Thyroid gland (tissue), 4 donors: Measurements from ENCODE around the gene TMEM26. TPM values are rescaled to one million over a fixed set of nuclear protein-coding genes. Genes with fewer than 3 reads are reported as not detected.

Experiments used
- DNase-seq, 2 donors: peaks; one replicate each; pipeline ENCODE4 v3.0.0-alpha.2; 2019
- H3K27ac ChIP-seq, 3 donors: fragments of 200-600 bp; sonication (generic); 1 replicate in 2 of 3; 2 replicates in 1 of 3; pipeline ENCODE4 v1.5.1; 2016 to 2019; ENCODE audit warnings: mild to moderate bottlenecking in 1 of 3, moderate library complexity in 1 of 3
- H3K27me3 ChIP-seq: fragments of 200-600 bp; sonication (generic); one replicate; pipeline ENCODE4 v1.5.1; 2019
- H3K36me3 ChIP-seq, 2 donors: fragments of 200-600 bp; sonication (generic); one replicate each; pipeline ENCODE4 v1.5.1; 2016 to 2019
- H3K4me1 ChIP-seq, 2 donors: fragments of 200-600 bp; sonication (generic); one replicate each; pipeline ENCODE4 v1.5.1; 2017 to 2019
- H3K4me3 ChIP-seq, 3 donors: fragments of 200-600 bp; sonication (generic); replicated peaks in 1 of 3; 1 replicate in 2 of 3; 2 replicates in 1 of 3; pipeline ENCODE4 v1.5.1; 2016; ENCODE audit warnings: mild to moderate bottlenecking in 1 of 3
- H3K9me3 ChIP-seq: fragments of 200-600 bp; sonication (generic); one replicate; pipeline ENCODE4 v1.5.1; 2017
- POLR2A ChIP-seq, 2 donors: fragments of 450-650 bp; IDR thresholded peaks; one replicate each; pipeline ENCODE4 v1.6.1; 2017; ENCODE audit warnings: antibody characterized with exemption in 2 of 2, mild to moderate bottlenecking in 2 of 2, moderate library complexity in 1 of 2
- WGBS, 2 donors: methylation state at CpG; one replicate each; pipeline ENCODE4 v1.1.5; 2017; 5-methylcytosine and 5-hydroxymethylcytosine counted together
- intact Hi-C: fragments of 100-400 bp; cut with DNase I; formaldehyde crosslinking; loops from one replicate; pipeline ENCODE4 v1.15.1; 2023
- total RNA-seq, 4 donors: library from RNA; depleted of rRNA; stranded (reverse); fragments of >200 nt; gene quantifications; one replicate each; pipeline ENCODE4 v1.2.3, GENCODE V29; 2016
- TF ChIP-seq, protein P1 (sequence below), 6 experiments: fragments of 200-600 bp in 3 of 6; fragments of 450-650 bp in 3 of 6; sonication (generic) in 3 of 6; IDR thresholded peaks; one replicate each; pipeline ENCODE4 v1.5.1; 2016 to 2019; ENCODE audit warnings: antibody characterized with exemption in 6 of 6, mild to moderate bottlenecking in 2 of 6, inconsistent platforms in 1 of 6, moderate library complexity in 1 of 6

The TMEM26 gene
- total RNA-seq, 4 donors from 2014 or later = 0.29 to 0.89 (median 0.54) TPM

- H3K9me3 ChIP-seq = no peaks in the 10 kb centered on the region
- H3K27ac ChIP-seq = no peak overlapping the region
- no peaks in the 10 kb centered on the region for H3K27me3 ChIP-seq
- intact Hi-C loops = no loop called here
- TF ChIP-seq POLR2A (IDR thresholded peaks at IDR 0.05) = no peak
- TF ChIP-seq, protein P1, sequence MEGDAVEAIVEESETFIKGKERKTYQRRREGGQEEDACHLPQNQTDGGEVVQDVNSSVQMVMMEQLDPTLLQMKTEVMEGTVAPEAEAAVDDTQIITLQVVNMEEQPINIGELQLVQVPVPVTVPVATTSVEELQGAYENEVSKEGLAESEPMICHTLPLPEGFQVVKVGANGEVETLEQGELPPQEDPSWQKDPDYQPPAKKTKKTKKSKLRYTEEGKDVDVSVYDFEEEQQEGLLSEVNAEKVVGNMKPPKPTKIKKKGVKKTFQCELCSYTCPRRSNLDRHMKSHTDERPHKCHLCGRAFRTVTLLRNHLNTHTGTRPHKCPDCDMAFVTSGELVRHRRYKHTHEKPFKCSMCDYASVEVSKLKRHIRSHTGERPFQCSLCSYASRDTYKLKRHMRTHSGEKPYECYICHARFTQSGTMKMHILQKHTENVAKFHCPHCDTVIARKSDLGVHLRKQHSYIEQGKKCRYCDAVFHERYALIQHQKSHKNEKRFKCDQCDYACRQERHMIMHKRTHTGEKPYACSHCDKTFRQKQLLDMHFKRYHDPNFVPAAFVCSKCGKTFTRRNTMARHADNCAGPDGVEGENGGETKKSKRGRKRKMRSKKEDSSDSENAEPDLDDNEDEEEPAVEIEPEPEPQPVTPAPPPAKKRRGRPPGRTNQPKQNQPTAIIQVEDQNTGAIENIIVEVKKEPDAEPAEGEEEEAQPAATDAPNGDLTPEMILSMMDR (IDR thresholded peaks at IDR 0.05) = no peak
- no peaks in the 10 kb centered on the region for H3K4me1 ChIP-seq
- no peaks in the 10 kb centered on the region for H3K36me3 ChIP-seq
- DNase-seq = no peak
- WGBS, 2 donors = 93 to 94% methylated on average over 2 of the region's 2 CpGs
- no peak overlapping the region for H3K4me3 ChIP-seq
Measured at GRCh38 chr10:61411706-61412105, 41.5 kb downstream of the TMEM26 start.

DNA sequence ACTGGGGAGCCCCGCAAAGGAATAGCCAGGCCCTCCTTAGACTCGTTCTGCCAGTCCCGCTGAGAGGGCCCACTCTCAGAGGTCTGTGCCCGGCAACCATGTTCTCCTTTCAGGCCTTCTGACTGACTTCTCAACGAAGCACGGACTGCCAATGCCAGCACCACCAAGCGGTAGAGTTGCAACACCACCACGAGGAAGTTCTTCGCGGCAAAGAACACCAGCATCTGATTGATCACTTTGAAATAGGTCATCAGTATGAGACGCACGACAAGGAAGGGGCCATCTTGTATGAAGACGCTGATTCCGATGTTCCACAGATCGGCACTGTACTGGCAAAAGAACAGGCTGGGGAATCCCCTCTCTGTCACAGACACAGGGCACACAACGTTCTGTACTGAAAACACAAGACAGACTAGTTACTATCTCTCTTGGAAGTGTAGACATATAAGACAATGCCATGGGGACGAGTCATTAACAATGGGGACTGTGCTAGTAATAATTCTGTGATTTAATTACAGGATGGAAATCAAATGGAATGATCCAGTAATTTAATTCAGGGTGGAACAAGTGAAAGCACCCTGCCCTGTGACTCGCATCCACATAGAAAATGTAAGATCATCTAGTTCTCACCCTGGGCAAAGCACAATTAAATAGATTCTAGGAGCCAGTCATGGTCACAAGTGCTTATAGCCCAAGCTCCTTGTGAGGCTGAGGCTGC is 42.7 kb downstream of the TMEM26 start:
- H3K27me3 ChIP-seq = no peaks in the 10 kb centered on the region
- H3K27ac ChIP-seq = no peak overlapping the region
- H3K4me3 ChIP-seq = no peak overlapping the region
- no peaks in the 10 kb centered on the region for H3K36me3 ChIP-seq
- TF ChIP-seq, protein P1 (IDR thresholded peaks at IDR 0.05) = no peak
- TF ChIP-seq POLR2A (IDR thresholded peaks at IDR 0.05) = no peak
- H3K9me3 ChIP-seq = no peaks in the 10 kb centered on the region
- DNase-seq = no peak
- 89 to 93% methylated on average over 18 of the region's 18 CpGs for WGBS, 2 donors
- no peaks in the 10 kb centered on the region for H3K4me1 ChIP-seq
- intact Hi-C loops = no loop called here

GRCh38 chr10:61409157-61409556 is 44.0 kb downstream of the TMEM26 start:
- no peak for DNase-seq
- 92 to 96% methylated on average over 7 of the region's 7 CpGs for WGBS, 2 donors
- TF ChIP-seq POLR2A (IDR thresholded peaks at IDR 0.05) = no peak
- TF ChIP-seq, protein P1 (IDR thresholded peaks at IDR 0.05) = no peak
- Histone ChIP-seq H3K9me3 (no peaks in the 10 kb centered on the region), H3K4me1 (no peaks in the 10 kb centered on the region), H3K27me3 (no peaks in the 10 kb centered on the region), H3K36me3 (no peaks in the 10 kb centered on the region), H3K4me3 (no peak overlapping the region), H3K27ac (no peak overlapping the region)
- intact Hi-C loops = no loop called here

GRCh38 chr10:61408105-61408504 is 45.1 kb downstream of the TMEM26 start:
- no peak for DNase-seq
- Histone ChIP-seq H3K4me3 (no peak overlapping the region), H3K9me3 (no peaks in the 10 kb centered on the region), H3K27ac (no peak overlapping the region), H3K36me3 (no peaks in the 10 kb centered on the region), H3K27me3 (no peaks in the 10 kb centered on the region), H3K4me1 (no peaks in the 10 kb centered on the region)
- TF ChIP-seq, protein P1 (IDR thresholded peaks at IDR 0.05) = no peak
- TF ChIP-seq POLR2A (IDR thresholded peaks at IDR 0.05) = no peak
- intact Hi-C loops = no loop called here
- WGBS, 2 donors = 57 to 70% methylated on average over 4 of the region's 4 CpGs

DNA sequence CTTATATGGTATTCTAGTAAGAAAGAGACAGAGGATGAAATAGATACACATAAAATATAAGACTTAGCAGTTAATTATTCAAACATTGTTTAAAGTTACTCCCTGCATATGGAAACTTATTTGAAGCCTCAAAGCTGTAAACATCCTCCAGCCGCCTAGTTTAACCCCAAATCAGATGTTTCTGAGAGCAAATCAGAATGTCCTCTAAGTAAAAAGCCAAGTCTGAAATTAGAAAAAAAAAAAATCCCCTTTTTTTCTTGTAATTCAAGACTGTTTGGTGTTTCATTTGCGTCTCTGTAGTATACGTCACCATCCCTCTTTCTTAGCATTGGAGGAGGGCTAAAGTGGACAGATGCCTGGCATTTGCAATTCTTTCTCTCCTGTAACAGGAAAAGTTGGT is 46.4 kb downstream of the TMEM26 start:
- no peaks in the 10 kb centered on the region for H3K36me3 ChIP-seq
- no peak overlapping the region for H3K27ac ChIP-seq
- WGBS, 2 donors = 89 to 91% methylated on average over 3 of the region's 3 CpGs
- H3K9me3 ChIP-seq = no peaks in the 10 kb centered on the region
- TF ChIP-seq POLR2A (IDR thresholded peaks at IDR 0.05) = no peak
- TF ChIP-seq, protein P1 (IDR thresholded peaks at IDR 0.05) = no peak
- H3K4me3 ChIP-seq = no peak overlapping the region
- no peaks in the 10 kb centered on the region for H3K27me3 ChIP-seq
- intact Hi-C loops = no loop called here
- H3K4me1 ChIP-seq = no peaks in the 10 kb centered on the region
- DNase-seq = no peak
